Keratinocyte (primary cell): ENCODE measurements around the gene ZSWIM3. TPM values are rescaled to one million over a fixed set of nuclear protein-coding genes. Genes with fewer than 3 reads are reported as not detected.
"Not testable (repeated sequence)": the region's sequence is repeated elsewhere in the genome, so short reads cannot be mapped to it uniquely, and the experiment has no call there.

Source experiments
- DNase-seq: peaks from one replicate; pipeline ENCODE4 v3.0.0-alpha.2; 2011; ENCODE audit warnings: low read depth, missing footprints, low spot score
- FAIRE-seq: peaks from 2 replicates; lab custom pipeline; 2011; peaks lifted over from hg19 to GRCh38; lab: Jason Lieb, UNC
- H2AFZ ChIP-seq: 2 replicates; pipeline ENCODE4 v1.6.0; 2012; ENCODE audit warnings: low read length, control low read depth, inconsistent platforms; ENCODE audit not compliant: control insufficient read depth
- H3K27ac ChIP-seq: 2 replicates; pipeline ENCODE4 v1.5.1; 2011; ENCODE audit warnings: low read length; ENCODE audit not compliant: control insufficient read depth, insufficient read depth
- H3K27me3 ChIP-seq: 3 replicates; pipeline ENCODE4 v1.6.0; 2011; ENCODE audit warnings: low read length; ENCODE audit not compliant: control insufficient read depth, insufficient read depth; ENCODE audit errors: extremely low read depth
- H3K36me3 ChIP-seq, 2 experiments: 2 replicates in 1 of 2; 3 replicates in 1 of 2; pipeline ENCODE4 v1.5.1; 2011; ENCODE audit warnings: low read length in 2 of 2, mild to moderate bottlenecking in 1 of 2; ENCODE audit not compliant: control insufficient read depth in 2 of 2, insufficient read depth in 2 of 2; ENCODE audit errors: extremely low read depth in 1 of 2
- H3K4me1 ChIP-seq: 3 replicates; pipeline ENCODE4 v1.5.1; 2011; ENCODE audit warnings: low read length; ENCODE audit not compliant: control insufficient read depth, insufficient read depth; ENCODE audit errors: extremely low read depth
- H3K4me2 ChIP-seq: 3 replicates; pipeline ENCODE4 v1.6.0; 2011; ENCODE audit warnings: low read depth, low read length; ENCODE audit not compliant: control insufficient read depth, insufficient read depth; ENCODE audit errors: extremely low read depth
- H3K4me3 ChIP-seq, 3 experiments: fragments of 200-600 bp in 1 of 3; sonication (generic) in 1 of 3; 2 replicates in 2 of 3; 3 replicates in 1 of 3; pipeline ENCODE4 v1.5.1; 2011 to 2016; ENCODE audit warnings: low read length in 3 of 3, mild to moderate bottlenecking in 3 of 3, control low read depth in 2 of 3, inconsistent platforms in 1 of 3, low read depth in 1 of 3, mixed read lengths in 1 of 3, mixed run types in 1 of 3, moderate library complexity in 1 of 3; ENCODE audit not compliant: control insufficient read depth in 2 of 3, insufficient read depth in 2 of 3; ENCODE audit errors: extremely low read depth in 1 of 3
- H3K79me2 ChIP-seq: 2 replicates; pipeline ENCODE4 v1.6.0; 2012; ENCODE audit warnings: low read length; ENCODE audit not compliant: control insufficient read depth, insufficient read depth
- H3K9ac ChIP-seq: 3 replicates; pipeline ENCODE4 v1.6.0; 2011; ENCODE audit warnings: low read length; ENCODE audit not compliant: control insufficient read depth, insufficient read depth; ENCODE audit errors: extremely low read depth
- H3K9me1 ChIP-seq: 3 replicates; pipeline ENCODE4 v1.6.0; 2011; ENCODE audit warnings: low read length; ENCODE audit not compliant: control insufficient read depth, insufficient read depth; ENCODE audit errors: extremely low read depth
- H3K9me3 ChIP-seq: 2 replicates; pipeline ENCODE4 v1.5.1; 2012; ENCODE audit warnings: low read depth, low read length; ENCODE audit not compliant: control insufficient read depth
- H4K20me1 ChIP-seq: 3 replicates; pipeline ENCODE4 v1.6.0; 2011; ENCODE audit warnings: low read length; ENCODE audit not compliant: control insufficient read depth, insufficient read depth; ENCODE audit errors: extremely low read depth
- CTCF ChIP-seq, 3 experiments: IDR thresholded peaks in 1 of 3; conservative IDR thresholded peaks in 1 of 3; optimal IDR thresholded peaks in 1 of 3; 2 replicates in 2 of 3; 3 replicates in 1 of 3; pipeline versions ENCODE3 to v1.5.1; 2011; ENCODE audit warnings: low read length in 3 of 3, mild to moderate bottlenecking in 3 of 3, moderate library complexity in 2 of 3, control low read depth in 1 of 3, inconsistent platforms in 1 of 3; ENCODE audit not compliant: insufficient read depth in 2 of 3; ENCODE audit errors: extremely low read depth in 1 of 3
- EZH2 ChIP-seq: IDR thresholded peaks from one replicate; pipeline ENCODE4 v1.6.1; 2012; ENCODE audit warnings: inconsistent platforms, mild to moderate bottlenecking, low read length, moderate library complexity
- dilution Hi-C: fragments of 300-500 bp; cut with MboI; formaldehyde crosslinking; loops from one replicate; pipeline ENCODE4 v1.7.0; 2020; ENCODE audit warnings: low sequenced_read_pairs; ENCODE audit not compliant: extremely low pct_ligation_motif_present
- polyA plus RNA-seq, 5 experiments: library from polyadenylated mRNA; depleted of rRNA in 3 of 5; stranded (reverse) in 3 of 5; stranded (forward) in 1 of 5; unstranded in 1 of 5; fragments of >200 nt; gene quantifications; 1 replicate in 1 of 5; 2 replicates in 3 of 5; 3 replicates in 1 of 5; pipeline versions ENCODE4 v1.2.1 to v1.2.3, GENCODE V29; 2011 to 2012; ENCODE audit warnings: missing spikeins in 2 of 5, low read depth in 1 of 5, low replicate concordance in 1 of 5

Gene ZSWIM3
- polyA plus RNA-seq, 1 donor (not counting 4 experiments of a cell fraction or from before 2014, with no cell fraction given): 2.0 TPM

- no peaks in the 10 kb centered on the region for H4K20me1 ChIP-seq
- no peak overlapping the region for H3K4me2 ChIP-seq
- peaks cover 13 to 32% of the 10 kb centered on the region in 2 experiments for H3K36me3 ChIP-seq
- DNase-seq (no peak), FAIRE-seq (no peak)
- no peaks in the 10 kb centered on the region for H3K4me1 ChIP-seq
- dilution Hi-C loops: no loop called here
- no peak overlapping the region for H3K4me3 ChIP-seq
- H3K9ac ChIP-seq: no peak overlapping the region
- H3K9me1 ChIP-seq: no peaks in the 10 kb centered on the region
- H3K9me3 ChIP-seq: no peaks in the 10 kb centered on the region
- TF ChIP-seq CTCF (optimal IDR thresholded peaks at IDR 0.05 in 1 of 3, IDR thresholded peaks at IDR 0.05 in 1 of 3, conservative IDR thresholded peaks at IDR 0.05 in 1 of 3; ENCODE audit: extremely low read depth in 1 of 3, insufficient read depth in 2 of 3, low read length in 3 of 3): no peak
- no peak for TF ChIP-seq EZH2
- no peak overlapping the region for H2AFZ ChIP-seq
- no peak overlapping the region for H3K27ac ChIP-seq
- no peaks in the 10 kb centered on the region for H3K79me2 ChIP-seq
- H3K27me3 ChIP-seq: no peaks in the 10 kb centered on the region
Measured at GRCh38 chr20:45899046-45899835, 41.8 kb downstream of the ZSWIM3 start.

- H3K27me3 ChIP-seq, H4K20me1 ChIP-seq, FAIRE-seq, H3K4me2 ChIP-seq, H2AFZ ChIP-seq, H3K79me2 ChIP-seq, H3K9ac ChIP-seq, DNase-seq, H3K27ac ChIP-seq, H3K9me3 ChIP-seq, dilution Hi-C loops, H3K9me1 ChIP-seq, H3K4me3 ChIP-seq: not testable (repeated sequence)
- H3K4me1 ChIP-seq: peaks cover 12% of the 10 kb centered on the region
- peaks cover 17 to 31% of the 10 kb centered on the region in 2 experiments for H3K36me3 ChIP-seq
Measured at GRCh38 chr20:45901332-45901731, 43.9 kb downstream of the ZSWIM3 start.
